ENCODE data around the gene TNC.

The TNC gene

GRCh38 chr9:115116421-115117284, 1.3 kb downstream of the TNC start:
- no peak for DNase-seq (ENCODE audit: low read depth)
- peak overlapping the region; percentile 68 for H3K4me3 ChIP-seq (ENCODE audit: control insufficient read depth, low read depth, low read length)
- TF ChIP-seq CTCF (IDR thresholded peaks at IDR 0.05; ENCODE audit: control insufficient read depth, insufficient read depth, low read depth, low read length, missing control alignments): no peak

GRCh38 chr9:115115924-115116323, 2.0 kb downstream of the TNC start:
- DNase-seq (ENCODE audit: low read depth): no peak
- peak overlapping the region; percentile 68 for H3K4me3 ChIP-seq (ENCODE audit: control insufficient read depth, low read depth, low read length)
- TF ChIP-seq CTCF (IDR thresholded peaks at IDR 0.05; ENCODE audit: control insufficient read depth, insufficient read depth, low read depth, low read length, missing control alignments): no peak

- TF ChIP-seq CTCF (IDR thresholded peaks at IDR 0.05; ENCODE audit: control insufficient read depth, insufficient read depth, low read depth, low read length, missing control alignments): no peak
- no peak for DNase-seq (ENCODE audit: low read depth)
- H3K4me3 ChIP-seq (ENCODE audit: control insufficient read depth, low read depth, low read length): no peak overlapping the region
Measured at GRCh38 chr9:115115117-115115880, 2.7 kb downstream of the TNC start.

- H3K4me3 ChIP-seq (ENCODE audit: control insufficient read depth, low read depth, low read length): no peak overlapping the region
- no peak for DNase-seq (ENCODE audit: low read depth)
- TF ChIP-seq CTCF (IDR thresholded peaks at IDR 0.05; ENCODE audit: control insufficient read depth, insufficient read depth, low read depth, low read length, missing control alignments): no peak
Measured at GRCh38 chr9:115114546-115114945, 3.4 kb downstream of the TNC start.

GRCh38 chr9:115114084-115114483, 3.9 kb downstream of the TNC start:
- DNase-seq (ENCODE audit: low read depth): no peak
- no peak for TF ChIP-seq CTCF (IDR thresholded peaks at IDR 0.05; ENCODE audit: control insufficient read depth, insufficient read depth, low read depth, low read length, missing control alignments)
- no peak overlapping the region for H3K4me3 ChIP-seq (ENCODE audit: control insufficient read depth, low read depth, low read length)

GRCh38 chr9:115111874-115112273, 6.1 kb downstream of the TNC start:
- TF ChIP-seq CTCF (IDR thresholded peaks at IDR 0.05; ENCODE audit: control insufficient read depth, insufficient read depth, low read depth, low read length, missing control alignments): no peak
- no peak overlapping the region for H3K4me3 ChIP-seq (ENCODE audit: control insufficient read depth, low read depth, low read length)
- DNase-seq (ENCODE audit: low read depth): no peak
